ENCODE results near the gene MYOD1. TPM values are rescaled to one million over a fixed set of nuclear protein-coding genes. Genes with fewer than 3 reads are reported as not detected.

Gene MYOD1
- total and polyA plus RNA-seq, 9 of the 15 experiments (the other 6 are each of a cell fraction or from before 2014, with no cell fraction given): not detected

GRCh38 chr11:17760102-17761029 is 41.0 kb downstream of the MYOD1 start (continued):
- TF ChIP-seq CTCF (IDR thresholded peaks at IDR 0.05 in 2 of 3, conservative IDR thresholded peaks at IDR 0.05 in 1 of 3; ENCODE audit: insufficient read depth in 2 of 3, low read depth in 1 of 3, low read length in 3 of 3): peak; percentile 85 to 89 (median 88)
- 0 out of 2 replicates have a peak, but pooled peaks have one; percentile 20 for TF ChIP-seq CC2D1A (IDR thresholded peaks at IDR 0.05)
- TF ChIP-seq ZNF445 (CRISPR knock-in tag; IDR thresholded peaks at IDR 0.05; ENCODE audit: low read depth): no peak
- no peak for TF ChIP-seq RHOXF2B (CRISPR knock-in tag; conservative IDR thresholded peaks at IDR 0.05)
- no peak for TF ChIP-seq HDAC6 (IDR thresholded peaks at IDR 0.05; ENCODE audit: low read depth, low read length)
- TF ChIP-seq ZKSCAN3 (CRISPR knock-in tag; IDR thresholded peaks at IDR 0.05): no peak
- TF ChIP-seq SMAD1 (IDR thresholded peaks at IDR 0.05; ENCODE audit: low read depth, low read length, partially characterized antibody): no peak
- TF ChIP-seq DPF2 (IDR thresholded peaks at IDR 0.05): no peak
- no peak for TF ChIP-seq ZNF184 (CRISPR knock-in tag; IDR thresholded peaks at IDR 0.05)
- TF ChIP-seq HDAC1 (IDR thresholded peaks at IDR 0.05): no peak
- TF ChIP-seq BRF2 (IDR thresholded peaks at IDR 0.05; ENCODE audit: borderline replicate concordance, insufficient read depth, insufficient read length): no peak
- no peak for TF ChIP-seq SFPQ (IDR thresholded peaks at IDR 0.05; ENCODE audit: low read depth, low read length)
- no peak for TF ChIP-seq CHD1 (IDR thresholded peaks at IDR 0.05; ENCODE audit: low read length)
- TF ChIP-seq ZNF146 (CRISPR knock-in tag; IDR thresholded peaks at IDR 0.05; ENCODE audit: unreplicated experiment): no peak
- TF ChIP-seq, protein P1, sequence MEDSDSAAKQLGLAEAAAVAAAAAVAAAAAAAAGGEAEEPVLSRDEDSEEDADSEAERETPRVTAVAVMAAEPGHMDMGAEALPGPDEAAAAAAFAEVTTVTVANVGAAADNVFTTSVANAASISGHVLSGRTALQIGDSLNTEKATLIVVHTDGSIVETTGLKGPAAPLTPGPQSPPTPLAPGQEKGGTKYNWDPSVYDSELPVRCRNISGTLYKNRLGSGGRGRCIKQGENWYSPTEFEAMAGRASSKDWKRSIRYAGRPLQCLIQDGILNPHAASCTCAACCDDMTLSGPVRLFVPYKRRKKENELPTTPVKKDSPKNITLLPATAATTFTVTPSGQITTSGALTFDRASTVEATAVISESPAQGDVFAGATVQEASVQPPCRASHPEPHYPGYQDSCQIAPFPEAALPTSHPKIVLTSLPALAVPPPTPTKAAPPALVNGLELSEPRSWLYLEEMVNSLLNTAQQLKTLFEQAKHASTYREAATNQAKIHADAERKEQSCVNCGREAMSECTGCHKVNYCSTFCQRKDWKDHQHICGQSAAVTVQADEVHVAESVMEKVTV (CRISPR knock-in tag; IDR thresholded peaks at IDR 0.05): peak; percentile 76
- no peak for TF ChIP-seq RBM14 (IDR thresholded peaks at IDR 0.05; ENCODE audit: borderline replicate concordance, insufficient read depth, low read depth, low read length)
- TF ChIP-seq RAD51 (IDR thresholded peaks at IDR 0.05; ENCODE audit: borderline replicate concordance, low read depth): no peak
- no peak for TF ChIP-seq ZSCAN32 (CRISPR knock-in tag; IDR thresholded peaks at IDR 0.05)
- no peak for TF ChIP-seq EP300 (IDR thresholded peaks at IDR 0.05; ENCODE audit: low read length)
- no peak for TF ChIP-seq ARID1B (IDR thresholded peaks at IDR 0.05)
- TF ChIP-seq E2F3 (CRISPR knock-in tag; IDR thresholded peaks at IDR 0.05): no peak
- TF ChIP-seq ESRRB (CRISPR knock-in tag; IDR thresholded peaks at IDR 0.05; ENCODE audit: borderline replicate concordance): no peak
